ENCODE data around the gene SLC1A4. TPM values are rescaled to one million over a fixed set of nuclear protein-coding genes. Genes with fewer than 3 reads are reported as not detected.

Gene SLC1A4
- total and polyA plus RNA-seq, 10 of the 15 experiments (the other 5 are each of a cell fraction or from before 2014, with no cell fraction given), result 10.8 to 43.2 (median 27.7) TPM

DNA sequence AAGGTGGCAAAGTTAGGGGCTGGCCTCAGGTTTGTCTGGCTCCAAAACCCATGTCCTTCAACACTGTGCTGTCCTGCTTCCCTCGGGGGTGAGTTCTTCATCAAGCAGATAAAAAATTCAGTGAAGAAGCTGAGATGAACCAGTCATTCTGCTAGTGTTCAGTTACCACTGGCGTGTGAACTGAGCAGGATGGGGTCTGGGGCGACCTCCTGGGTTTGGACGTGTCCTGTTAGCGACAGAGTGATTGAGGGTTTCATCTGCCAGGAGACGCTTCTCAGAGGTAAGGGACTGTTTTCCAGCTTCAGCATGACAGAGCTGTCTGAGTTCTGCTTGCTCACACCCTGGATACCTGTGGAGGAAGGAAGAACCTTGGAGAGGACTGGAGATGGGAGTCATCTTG, 81.7 kb downstream of the SLC1A4 start:
- ATAC-seq, result no peak
- ChIA-PET SMC1A (ENCODE audit: uncharacterized antibody, unreplicated experiment) (interaction anchor here (0.7 to 1.3 kb wide), 3 partner anchors 15 to 121 kb away, joined by 3 to 5 read pairs (median 4); no protein-coding TSS in a partner anchor), CTCF (interaction anchor here (0.8 to 1.1 kb wide), 3 partner anchors 98 to 155 kb away, joined by 3 to 6 read pairs (median 4); no protein-coding TSS in a partner anchor), POLR2A (no interaction called here), RAD21 (ENCODE audit: unreplicated experiment) (no interaction called here)
- Histone ChIP-seq H3K27me3 (replicated peaks in 1 of 2; ENCODE audit: control insufficient read depth in 2 of 2, insufficient read depth in 2 of 2, low read length in 1 of 2) (no peaks in the 10 kb centered on the region), H3K79me2 (ENCODE audit: control insufficient read depth, insufficient read depth, low read length) (no peaks in the 10 kb centered on the region; the same call in 1 of the 2 replicates), H3K36me3 (ENCODE audit: control insufficient read depth in 2 of 2, insufficient read depth in 2 of 2, low read length in 1 of 2) (peaks cover 10 to 24% of the 10 kb centered on the region in 2 experiments), H3K4me2 (ENCODE audit: control insufficient read depth, insufficient read depth) (no peak overlapping the region), H3K4me1 (ENCODE audit: control insufficient read depth, insufficient read depth, low read length) (peaks cover 11% of the 10 kb centered on the region), H3K4me3 (no peak overlapping the region), H3K9ac (ENCODE audit: control insufficient read depth, insufficient read depth, low read length) (no peak overlapping the region), H2AFZ (ENCODE audit: control insufficient read depth, low read depth, low read length) (no peak overlapping the region), H3K27ac (ENCODE audit: control insufficient read depth, insufficient read depth) (no peak overlapping the region), H4K20me1 (ENCODE audit: control insufficient read depth, insufficient read depth) (no peaks in the 10 kb centered on the region), H3K9me3 (replicated peaks; ENCODE audit: control insufficient read depth, insufficient read depth, low read length) (no peaks in the 10 kb centered on the region)
- no peak for DNase-seq (ENCODE audit: low read depth, low spot score)
- FAIRE-seq, result no peak
- no TSS peak for BruUV-seq (replicated peaks)
- TF ChIP-seq, protein P1, sequence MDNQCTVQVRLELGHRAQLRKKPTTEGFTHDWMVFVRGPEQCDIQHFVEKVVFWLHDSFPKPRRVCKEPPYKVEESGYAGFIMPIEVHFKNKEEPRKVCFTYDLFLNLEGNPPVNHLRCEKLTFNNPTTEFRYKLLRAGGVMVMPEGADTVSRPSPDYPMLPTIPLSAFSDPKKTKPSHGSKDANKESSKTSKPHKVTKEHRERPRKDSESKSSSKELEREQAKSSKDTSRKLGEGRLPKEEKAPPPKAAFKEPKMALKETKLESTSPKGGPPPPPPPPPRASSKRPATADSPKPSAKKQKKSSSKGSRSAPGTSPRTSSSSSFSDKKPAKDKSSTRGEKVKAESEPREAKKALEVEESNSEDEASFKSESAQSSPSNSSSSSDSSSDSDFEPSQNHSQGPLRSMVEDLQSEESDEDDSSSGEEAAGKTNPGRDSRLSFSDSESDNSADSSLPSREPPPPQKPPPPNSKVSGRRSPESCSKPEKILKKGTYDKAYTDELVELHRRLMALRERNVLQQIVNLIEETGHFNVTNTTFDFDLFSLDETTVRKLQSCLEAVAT (IDR thresholded peaks at IDR 0.05), result no peak
- TF ChIP-seq, protein P2, sequence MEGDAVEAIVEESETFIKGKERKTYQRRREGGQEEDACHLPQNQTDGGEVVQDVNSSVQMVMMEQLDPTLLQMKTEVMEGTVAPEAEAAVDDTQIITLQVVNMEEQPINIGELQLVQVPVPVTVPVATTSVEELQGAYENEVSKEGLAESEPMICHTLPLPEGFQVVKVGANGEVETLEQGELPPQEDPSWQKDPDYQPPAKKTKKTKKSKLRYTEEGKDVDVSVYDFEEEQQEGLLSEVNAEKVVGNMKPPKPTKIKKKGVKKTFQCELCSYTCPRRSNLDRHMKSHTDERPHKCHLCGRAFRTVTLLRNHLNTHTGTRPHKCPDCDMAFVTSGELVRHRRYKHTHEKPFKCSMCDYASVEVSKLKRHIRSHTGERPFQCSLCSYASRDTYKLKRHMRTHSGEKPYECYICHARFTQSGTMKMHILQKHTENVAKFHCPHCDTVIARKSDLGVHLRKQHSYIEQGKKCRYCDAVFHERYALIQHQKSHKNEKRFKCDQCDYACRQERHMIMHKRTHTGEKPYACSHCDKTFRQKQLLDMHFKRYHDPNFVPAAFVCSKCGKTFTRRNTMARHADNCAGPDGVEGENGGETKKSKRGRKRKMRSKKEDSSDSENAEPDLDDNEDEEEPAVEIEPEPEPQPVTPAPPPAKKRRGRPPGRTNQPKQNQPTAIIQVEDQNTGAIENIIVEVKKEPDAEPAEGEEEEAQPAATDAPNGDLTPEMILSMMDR (IDR thresholded peaks at IDR 0.05 in 2 of 3, conservative IDR thresholded peaks at IDR 0.05 in 1 of 3; ENCODE audit: control insufficient read depth in 2 of 3, extremely low read depth in 1 of 3, insufficient read depth in 1 of 3, low read depth in 3 of 3, low read length in 3 of 3), result no peak
- no peak for TF ChIP-seq YY1 (IDR thresholded peaks at IDR 0.05; ENCODE audit: low read depth, low read length)
- no peak for TF ChIP-seq NR2F1 (conservative IDR thresholded peaks at IDR 0.05)
- no peak for TF ChIP-seq KLF5 (IDR thresholded peaks at IDR 0.05; ENCODE audit: partially characterized antibody)
- TF ChIP-seq NFYA (IDR thresholded peaks at IDR 0.05; ENCODE audit: borderline replicate concordance, low read depth, low read length), result no peak
- no peak for TF ChIP-seq STAT1 (conservative IDR thresholded peaks at IDR 0.05)
- TF ChIP-seq, protein P3, sequence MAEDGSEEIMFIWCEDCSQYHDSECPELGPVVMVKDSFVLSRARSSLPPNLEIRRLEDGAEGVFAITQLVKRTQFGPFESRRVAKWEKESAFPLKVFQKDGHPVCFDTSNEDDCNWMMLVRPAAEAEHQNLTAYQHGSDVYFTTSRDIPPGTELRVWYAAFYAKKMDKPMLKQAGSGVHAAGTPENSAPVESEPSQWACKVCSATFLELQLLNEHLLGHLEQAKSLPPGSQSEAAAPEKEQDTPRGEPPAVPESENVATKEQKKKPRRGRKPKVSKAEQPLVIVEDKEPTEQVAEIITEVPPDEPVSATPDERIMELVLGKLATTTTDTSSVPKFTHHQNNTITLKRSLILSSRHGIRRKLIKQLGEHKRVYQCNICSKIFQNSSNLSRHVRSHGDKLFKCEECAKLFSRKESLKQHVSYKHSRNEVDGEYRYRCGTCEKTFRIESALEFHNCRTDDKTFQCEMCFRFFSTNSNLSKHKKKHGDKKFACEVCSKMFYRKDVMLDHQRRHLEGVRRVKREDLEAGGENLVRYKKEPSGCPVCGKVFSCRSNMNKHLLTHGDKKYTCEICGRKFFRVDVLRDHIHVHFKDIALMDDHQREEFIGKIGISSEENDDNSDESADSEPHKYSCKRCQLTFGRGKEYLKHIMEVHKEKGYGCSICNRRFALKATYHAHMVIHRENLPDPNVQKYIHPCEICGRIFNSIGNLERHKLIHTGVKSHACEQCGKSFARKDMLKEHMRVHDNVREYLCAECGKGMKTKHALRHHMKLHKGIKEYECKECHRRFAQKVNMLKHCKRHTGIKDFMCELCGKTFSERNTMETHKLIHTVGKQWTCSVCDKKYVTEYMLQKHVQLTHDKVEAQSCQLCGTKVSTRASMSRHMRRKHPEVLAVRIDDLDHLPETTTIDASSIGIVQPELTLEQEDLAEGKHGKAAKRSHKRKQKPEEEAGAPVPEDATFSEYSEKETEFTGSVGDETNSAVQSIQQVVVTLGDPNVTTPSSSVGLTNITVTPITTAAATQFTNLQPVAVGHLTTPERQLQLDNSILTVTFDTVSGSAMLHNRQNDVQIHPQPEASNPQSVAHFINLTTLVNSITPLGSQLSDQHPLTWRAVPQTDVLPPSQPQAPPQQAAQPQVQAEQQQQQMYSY (CRISPR knock-in tag; IDR thresholded peaks at IDR 0.05), result no peak
- TF ChIP-seq, protein P4, sequence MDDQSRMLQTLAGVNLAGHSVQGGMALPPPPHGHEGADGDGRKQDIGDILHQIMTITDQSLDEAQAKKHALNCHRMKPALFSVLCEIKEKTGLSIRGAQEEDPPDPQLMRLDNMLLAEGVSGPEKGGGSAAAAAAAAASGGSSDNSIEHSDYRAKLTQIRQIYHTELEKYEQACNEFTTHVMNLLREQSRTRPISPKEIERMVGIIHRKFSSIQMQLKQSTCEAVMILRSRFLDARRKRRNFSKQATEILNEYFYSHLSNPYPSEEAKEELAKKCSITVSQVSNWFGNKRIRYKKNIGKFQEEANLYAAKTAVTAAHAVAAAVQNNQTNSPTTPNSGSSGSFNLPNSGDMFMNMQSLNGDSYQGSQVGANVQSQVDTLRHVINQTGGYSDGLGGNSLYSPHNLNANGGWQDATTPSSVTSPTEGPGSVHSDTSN (IDR thresholded peaks at IDR 0.05; ENCODE audit: insufficient replicate concordance, low read depth, low read length), result no peak
- TF ChIP-seq POU2F2 (IDR thresholded peaks at IDR 0.05; ENCODE audit: borderline replicate concordance, low read depth, low read length), result no peak
- TF ChIP-seq EP300 (IDR thresholded peaks at IDR 0.05; ENCODE audit: borderline replicate concordance in 1 of 2, control insufficient read depth in 1 of 2, low read depth in 2 of 2, low read length in 2 of 2), result no peak
- TF ChIP-seq, protein P5, sequence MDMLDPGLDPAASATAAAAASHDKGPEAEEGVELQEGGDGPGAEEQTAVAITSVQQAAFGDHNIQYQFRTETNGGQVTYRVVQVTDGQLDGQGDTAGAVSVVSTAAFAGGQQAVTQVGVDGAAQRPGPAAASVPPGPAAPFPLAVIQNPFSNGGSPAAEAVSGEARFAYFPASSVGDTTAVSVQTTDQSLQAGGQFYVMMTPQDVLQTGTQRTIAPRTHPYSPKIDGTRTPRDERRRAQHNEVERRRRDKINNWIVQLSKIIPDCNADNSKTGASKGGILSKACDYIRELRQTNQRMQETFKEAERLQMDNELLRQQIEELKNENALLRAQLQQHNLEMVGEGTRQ (IDR thresholded peaks at IDR 0.05; ENCODE audit: borderline replicate concordance, low read depth, low read length), result no peak
- no peak for TF ChIP-seq JUND (IDR thresholded peaks at IDR 0.05; ENCODE audit: low read depth, low read length)
- TF ChIP-seq SPI1 (IDR thresholded peaks at IDR 0.05; ENCODE audit: borderline replicate concordance, insufficient read depth, low read depth, low read length), result no peak
- in situ Hi-C loops (cut with MboI), result loop anchor here (5.0 kb wide), 2 partner anchors 116 to 491 kb away; no protein-coding TSS in a partner anchor
- 77% methylated on average over 6 of the region's 6 CpGs for WGBS (ENCODE audit: insufficient coverage, insufficient replicate concordance, low lambda C conversion rate, missing lambda C conversion rate)
- intact Hi-C loops (cut with micrococcal nuclease; ENCODE audit: unreplicated experiment), result no loop called here

All from GM12878 (cell line).